PFSK-1 (cell line): ENCODE results near the gene OR8D1.

ENCODE experiments used
- FOXP2 ChIP-seq: optimal IDR thresholded peaks from 2 replicates; pipeline ENCODE3; 2011; ENCODE audit warnings: borderline replicate concordance, control low read depth, inconsistent platforms; ENCODE audit not compliant: insufficient read depth; ENCODE audit errors: extremely low read length, extremely low read depth
- POLR2AphosphoS5 ChIP-seq: IDR thresholded peaks from 2 replicates; pipeline ENCODE4 v1.6.1; 2012; ENCODE audit warnings: low read depth, mild to moderate bottlenecking, control low read depth, low read length, moderate library complexity
- REST ChIP-seq, 2 experiments: IDR thresholded peaks; 2 replicates each; pipeline versions ENCODE4 v1.6.1 to v1.8.0; 2011 to 2012; ENCODE audit warnings: low read depth in 2 of 2, low read length in 2 of 2, control low read depth in 1 of 2, inconsistent platforms in 1 of 2, mild to moderate bottlenecking in 1 of 2, moderate library complexity in 1 of 2; ENCODE audit not compliant: insufficient read depth in 1 of 2
- SIN3A ChIP-seq: IDR thresholded peaks from 2 replicates; pipeline ENCODE4 v1.6.1; 2012; ENCODE audit warnings: mild to moderate bottlenecking, low read length, moderate library complexity, borderline replicate concordance; ENCODE audit not compliant: insufficient read depth
- TAF1 ChIP-seq: IDR thresholded peaks from 2 replicates; pipeline ENCODE4 v1.6.1; 2012; ENCODE audit warnings: low read length, control low read depth, borderline replicate concordance; ENCODE audit not compliant: insufficient read depth

Gene OR8D1

GRCh38 chr11:124322356-124322755, 8.6 kb upstream of the OR8D1 start:
- TF ChIP-seq TAF1, result no peak
- no peak for TF ChIP-seq SIN3A
- no peak for TF ChIP-seq POLR2AphosphoS5
- TF ChIP-seq REST (IDR thresholded peaks at IDR 0.05; ENCODE audit: insufficient read depth in 1 of 2, low read depth in 2 of 2, low read length in 2 of 2), result no peak
- TF ChIP-seq FOXP2, result no peak

- no peak for TF ChIP-seq TAF1
- TF ChIP-seq FOXP2, result no peak
- no peak for TF ChIP-seq REST (IDR thresholded peaks at IDR 0.05; ENCODE audit: insufficient read depth in 1 of 2, low read depth in 2 of 2, low read length in 2 of 2)
- no peak for TF ChIP-seq SIN3A
- TF ChIP-seq POLR2AphosphoS5, result no peak
These were observed 6.3 kb upstream of the OR8D1 start, which contains the start of gene OR8D2 for GRCh38 chr11:124320097-124320496. TSS of gene OR8D2 (minus strand) at chr11:124320197. CDS start at chr11:124320197, 0 bp downstream.

- no peak for TF ChIP-seq TAF1
- no peak for TF ChIP-seq REST (IDR thresholded peaks at IDR 0.05; ENCODE audit: insufficient read depth in 1 of 2, low read depth in 2 of 2, low read length in 2 of 2)
- no peak for TF ChIP-seq SIN3A
- no peak for TF ChIP-seq POLR2AphosphoS5
- no peak for TF ChIP-seq FOXP2
These were observed 1.3 kb upstream of the OR8D1 start for GRCh38 chr11:124315052-124315451.

GRCh38 chr11:124313131-124313530, 618 bp downstream of the OR8D1 start:
- TF ChIP-seq REST (IDR thresholded peaks at IDR 0.05; ENCODE audit: insufficient read depth in 1 of 2, low read depth in 2 of 2, low read length in 2 of 2) (no peak), TAF1 (no peak), FOXP2 (no peak), SIN3A (no peak), POLR2AphosphoS5 (no peak)

GRCh38 chr11:124311670-124312069, 2.1 kb downstream of the OR8D1 start:
- TF ChIP-seq TAF1 (no peak), FOXP2 (no peak), REST (IDR thresholded peaks at IDR 0.05; ENCODE audit: insufficient read depth in 1 of 2, low read depth in 2 of 2, low read length in 2 of 2) (no peak), SIN3A (no peak), POLR2AphosphoS5 (no peak)
